ENCODE results near the gene SLC35D2.

- TF ChIP-seq CTCF (IDR thresholded peaks at IDR 0.05) (no peak), POLR2A (IDR thresholded peaks at IDR 0.05) (no peak), POLR2AphosphoS5 (IDR thresholded peaks at IDR 0.05) (no peak), EP300 (IDR thresholded peaks at IDR 0.05) (no peak)
Measured at GRCh38 chr9:96348261-96348660, 35.2 kb downstream of the SLC35D2 start.
